ENCODE measurements around the gene NRXN3.

The NRXN3 gene

DNA sequence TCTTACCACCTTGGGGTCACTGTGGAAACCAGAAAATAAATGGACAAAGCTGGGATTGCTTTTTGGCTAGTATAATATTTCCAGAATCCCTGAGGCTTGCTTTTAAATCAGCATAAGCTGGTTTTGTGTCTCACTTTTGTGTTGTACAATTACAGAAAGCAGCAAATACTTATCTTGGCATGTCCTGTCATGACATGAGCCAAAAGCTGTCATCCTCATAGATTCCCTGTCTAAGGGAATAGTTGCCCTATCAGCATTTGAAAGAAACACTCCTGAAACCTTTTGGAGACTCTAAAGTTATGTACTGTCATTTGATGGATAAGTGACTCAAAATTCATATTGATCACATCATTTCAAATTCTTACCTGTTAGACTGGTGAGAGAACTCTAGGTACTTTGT lies 987.2 kb downstream of the NRXN3 start:
- H3F3A ChIP-seq (ENCODE audit: insufficient read depth, low read length) = no peaks in the 10 kb centered on the region
- no peaks in the 10 kb centered on the region for H3K27me3 ChIP-seq (ENCODE audit: insufficient read depth, low read length)
- H2AFZ ChIP-seq (ENCODE audit: low read length) = no peak overlapping the region
- H3K9ac ChIP-seq (ENCODE audit: low read length) = no peak overlapping the region
- H3K9me2 ChIP-seq (ENCODE audit: low read depth, low read length) = no peaks in the 10 kb centered on the region
- H3K4me3 ChIP-seq (ENCODE audit: low read depth, low read length, poor library complexity, severe bottlenecking) = no peak overlapping the region
- TF ChIP-seq, protein P1, sequence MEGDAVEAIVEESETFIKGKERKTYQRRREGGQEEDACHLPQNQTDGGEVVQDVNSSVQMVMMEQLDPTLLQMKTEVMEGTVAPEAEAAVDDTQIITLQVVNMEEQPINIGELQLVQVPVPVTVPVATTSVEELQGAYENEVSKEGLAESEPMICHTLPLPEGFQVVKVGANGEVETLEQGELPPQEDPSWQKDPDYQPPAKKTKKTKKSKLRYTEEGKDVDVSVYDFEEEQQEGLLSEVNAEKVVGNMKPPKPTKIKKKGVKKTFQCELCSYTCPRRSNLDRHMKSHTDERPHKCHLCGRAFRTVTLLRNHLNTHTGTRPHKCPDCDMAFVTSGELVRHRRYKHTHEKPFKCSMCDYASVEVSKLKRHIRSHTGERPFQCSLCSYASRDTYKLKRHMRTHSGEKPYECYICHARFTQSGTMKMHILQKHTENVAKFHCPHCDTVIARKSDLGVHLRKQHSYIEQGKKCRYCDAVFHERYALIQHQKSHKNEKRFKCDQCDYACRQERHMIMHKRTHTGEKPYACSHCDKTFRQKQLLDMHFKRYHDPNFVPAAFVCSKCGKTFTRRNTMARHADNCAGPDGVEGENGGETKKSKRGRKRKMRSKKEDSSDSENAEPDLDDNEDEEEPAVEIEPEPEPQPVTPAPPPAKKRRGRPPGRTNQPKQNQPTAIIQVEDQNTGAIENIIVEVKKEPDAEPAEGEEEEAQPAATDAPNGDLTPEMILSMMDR (IDR thresholded peaks at IDR 0.05; ENCODE audit: low read length) = no peak
- TF ChIP-seq EZH2 (IDR thresholded peaks at IDR 0.05; ENCODE audit: borderline replicate concordance, low read length) = no peak
- H3K4me1 ChIP-seq (ENCODE audit: insufficient read depth, low read length, severe bottlenecking) = no peaks in the 10 kb centered on the region
- no peak overlapping the region for H3K4me2 ChIP-seq (ENCODE audit: low read length)
- H3K79me2 ChIP-seq (ENCODE audit: insufficient read depth, low read length) = no peaks in the 10 kb centered on the region
- H4K20me1 ChIP-seq (ENCODE audit: insufficient read depth, low read length) = no peaks in the 10 kb centered on the region
- no peak overlapping the region for H3K27ac ChIP-seq (ENCODE audit: low read depth, low read length, poor library complexity, severe bottlenecking)
- no peaks in the 10 kb centered on the region for H3K36me3 ChIP-seq (ENCODE audit: insufficient read depth, low read length)
- no peaks in the 10 kb centered on the region for H3K9me3 ChIP-seq (ENCODE audit: low read length)

DNA sequence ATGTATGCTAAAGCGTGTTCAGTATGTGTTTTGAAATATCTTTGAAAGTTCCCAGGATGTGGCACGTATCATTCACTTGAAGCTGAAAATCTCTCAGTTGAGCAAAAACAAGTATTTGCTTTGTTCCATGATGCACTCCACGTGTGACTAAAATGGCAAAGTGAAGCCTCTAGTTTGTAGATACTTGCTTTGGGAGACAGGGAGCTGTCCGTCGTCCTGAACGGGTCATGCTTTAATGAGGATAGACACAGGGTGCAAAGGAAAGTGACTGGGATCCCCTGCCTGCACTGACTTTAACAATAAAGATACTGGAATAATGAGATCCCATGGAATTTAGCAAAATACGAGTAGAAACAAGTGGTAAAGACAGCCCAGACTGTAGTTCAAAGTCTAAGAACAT lies 991.4 kb downstream of the NRXN3 start:
- no peaks in the 10 kb centered on the region for H3F3A ChIP-seq (ENCODE audit: insufficient read depth, low read length)
- H3K4me2 ChIP-seq (ENCODE audit: low read length) = no peak overlapping the region
- H3K36me3 ChIP-seq (ENCODE audit: insufficient read depth, low read length) = no peaks in the 10 kb centered on the region
- no peaks in the 10 kb centered on the region for H3K79me2 ChIP-seq (ENCODE audit: insufficient read depth, low read length)
- no peaks in the 10 kb centered on the region for H3K9me2 ChIP-seq (ENCODE audit: low read depth, low read length)
- no peak overlapping the region for H3K4me3 ChIP-seq (ENCODE audit: low read depth, low read length, poor library complexity, severe bottlenecking)
- H3K4me1 ChIP-seq (ENCODE audit: insufficient read depth, low read length, severe bottlenecking) = no peaks in the 10 kb centered on the region
- no peak for TF ChIP-seq EZH2 (IDR thresholded peaks at IDR 0.05; ENCODE audit: borderline replicate concordance, low read length)
- TF ChIP-seq, protein P1 (IDR thresholded peaks at IDR 0.05; ENCODE audit: low read length) = no peak
- H3K27me3 ChIP-seq (ENCODE audit: insufficient read depth, low read length) = no peaks in the 10 kb centered on the region
- H3K9ac ChIP-seq (ENCODE audit: low read length) = no peak overlapping the region
- no peak overlapping the region for H3K27ac ChIP-seq (ENCODE audit: low read depth, low read length, poor library complexity, severe bottlenecking)
- H3K9me3 ChIP-seq (ENCODE audit: low read length) = no peaks in the 10 kb centered on the region
- H2AFZ ChIP-seq (ENCODE audit: low read length) = no peak overlapping the region
- no peaks in the 10 kb centered on the region for H4K20me1 ChIP-seq (ENCODE audit: insufficient read depth, low read length)

DNA sequence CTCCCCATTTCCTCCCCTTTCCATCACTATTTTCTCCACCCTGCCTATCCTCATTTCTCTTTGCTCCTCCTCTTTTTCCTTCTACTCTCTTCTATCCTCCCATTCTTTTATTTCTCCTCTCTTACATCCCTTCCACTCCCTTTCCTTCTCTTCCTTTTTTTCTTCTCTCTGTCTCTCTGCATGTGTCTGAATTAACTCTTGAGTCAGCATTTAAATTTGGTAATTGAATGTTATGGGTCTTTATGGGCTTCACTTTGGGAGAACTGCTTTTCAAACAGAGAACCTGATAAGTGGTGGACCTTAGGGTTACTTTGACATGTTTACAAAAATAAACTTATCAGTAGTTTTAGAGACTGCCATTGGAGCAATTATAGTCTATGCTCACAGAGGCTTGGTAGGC lies 992.7 kb downstream of the NRXN3 start:
- TF ChIP-seq, protein P1 (IDR thresholded peaks at IDR 0.05; ENCODE audit: low read length) = no peak
- TF ChIP-seq EZH2 (IDR thresholded peaks at IDR 0.05; ENCODE audit: borderline replicate concordance, low read length) = no peak
- H3K27ac ChIP-seq (ENCODE audit: low read depth, low read length, poor library complexity, severe bottlenecking) = no peak overlapping the region
- H3K79me2 ChIP-seq (ENCODE audit: insufficient read depth, low read length) = no peaks in the 10 kb centered on the region

More for the DNA sequence above, 992.7 kb downstream of the NRXN3 start:
- Histone ChIP-seq H3K27me3 (ENCODE audit: insufficient read depth, low read length) (no peaks in the 10 kb centered on the region), H3K36me3 (ENCODE audit: insufficient read depth, low read length) (no peaks in the 10 kb centered on the region), H4K20me1 (ENCODE audit: insufficient read depth, low read length) (no peaks in the 10 kb centered on the region), H2AFZ (ENCODE audit: low read length) (no peak overlapping the region), H3K9me3 (ENCODE audit: low read length) (no peaks in the 10 kb centered on the region), H3K4me2 (ENCODE audit: low read length) (no peak overlapping the region), H3F3A (ENCODE audit: insufficient read depth, low read length) (no peaks in the 10 kb centered on the region), H3K9ac (ENCODE audit: low read length) (no peak overlapping the region), H3K9me2 (ENCODE audit: low read depth, low read length) (no peaks in the 10 kb centered on the region), H3K4me3 (ENCODE audit: low read depth, low read length, poor library complexity, severe bottlenecking) (no peak overlapping the region), H3K4me1 (ENCODE audit: insufficient read depth, low read length, severe bottlenecking) (no peaks in the 10 kb centered on the region)

Data from OCI-LY1 (cell line).